ENCODE data around the gene EIF4G3. TPM values are rescaled to one million over a fixed set of nuclear protein-coding genes. Genes with fewer than 3 reads are reported as not detected.
"Not testable (repeated sequence)": the region's sequence is repeated elsewhere in the genome, so short reads cannot be mapped to it uniquely, and the experiment has no call there.

EIF4G3 gene
- total RNA-seq, 1 experiment from 2014 or later = 65.3 TPM

- no peak for DNase-seq (ENCODE audit: low spot score)
Observed at GRCh38 chr1:21154717-21155116, 22.0 kb downstream of the EIF4G3 start.

- DNase-seq (ENCODE audit: low spot score) = no peak
Observed at GRCh38 chr1:21153388-21153787, 23.3 kb downstream of the EIF4G3 start.

GRCh38 chr1:21152423-21153100 is 24.1 kb downstream of the EIF4G3 start:
- no peak for DNase-seq (ENCODE audit: low spot score)

GRCh38 chr1:21149855-21150432 is 26.8 kb downstream of the EIF4G3 start:
- DNase-seq (ENCODE audit: low spot score) = peak; percentile 51

GRCh38 chr1:21149430-21149854 is 27.3 kb downstream of the EIF4G3 start:
- DNase-seq (ENCODE audit: low spot score) = peak; percentile 52

GRCh38 chr1:21143752-21144151 is 32.9 kb downstream of the EIF4G3 start:
- no peak for DNase-seq (ENCODE audit: low spot score)

- no peak for DNase-seq (ENCODE audit: low spot score)
Observed at GRCh38 chr1:21143138-21143537, 33.6 kb downstream of the EIF4G3 start.

GRCh38 chr1:21141030-21141429 is 35.7 kb downstream of the EIF4G3 start:
- DNase-seq (ENCODE audit: low spot score) = no peak

GRCh38 chr1:21139601-21140000 is 37.1 kb downstream of the EIF4G3 start:
- DNase-seq (ENCODE audit: low spot score) = no peak

- DNase-seq (ENCODE audit: low spot score) = not testable (repeated sequence)
Observed at GRCh38 chr1:21136344-21136743, 40.4 kb downstream of the EIF4G3 start.

GRCh38 chr1:21131200-21131599 is 45.5 kb downstream of the EIF4G3 start:
- DNase-seq (ENCODE audit: low spot score) = no peak

GRCh38 chr1:21129407-21129806 is 47.3 kb downstream of the EIF4G3 start:
- no peak for DNase-seq (ENCODE audit: low spot score)

GRCh38 chr1:21126324-21126723 is 50.4 kb downstream of the EIF4G3 start:
- DNase-seq (ENCODE audit: low spot score) = peak; percentile 10

GRCh38 chr1:21124846-21125245 is 51.9 kb downstream of the EIF4G3 start:
- DNase-seq (ENCODE audit: low spot score) = no peak

- no peak for DNase-seq (ENCODE audit: low spot score)
Observed at GRCh38 chr1:21123287-21123948, 53.3 kb downstream of the EIF4G3 start.

- DNase-seq (ENCODE audit: low spot score) = no peak
Observed at GRCh38 chr1:21121764-21122471, 54.8 kb downstream of the EIF4G3 start.

- no peak for DNase-seq (ENCODE audit: low spot score)
Observed at GRCh38 chr1:21118167-21118566, 58.5 kb downstream of the EIF4G3 start.

GRCh38 chr1:21117597-21118001 is 59.1 kb downstream of the EIF4G3 start:
- DNase-seq (ENCODE audit: low spot score) = no peak

- no peak for DNase-seq (ENCODE audit: low spot score)
Observed at GRCh38 chr1:21117159-21117558, 59.5 kb downstream of the EIF4G3 start.

- DNase-seq (ENCODE audit: low spot score) = no peak
Observed at GRCh38 chr1:21115098-21115760, 61.5 kb downstream of the EIF4G3 start.

GRCh38 chr1:21114431-21114830 is 62.3 kb downstream of the EIF4G3 start:
- DNase-seq (ENCODE audit: low spot score) = no peak

GRCh38 chr1:21110163-21110562 is 66.5 kb downstream of the EIF4G3 start:
- DNase-seq (ENCODE audit: low spot score) = no peak
